MM.1S (cell line): ENCODE data around the gene ATF7IP2.

Experiments used
- DNase-seq: peaks from one replicate; pipeline ENCODE4 v3.0.0-alpha.2; 2015
- H2AFZ ChIP-seq: fragments of 300-600 bp; sonication (generic); 2 replicates; pipeline ENCODE4 v1.6.0; 2016; ENCODE audit warnings: antibody characterized with exemption, low read length
- H3F3A ChIP-seq: fragments of 300-600 bp; sonication (generic); 2 replicates; pipeline ENCODE4 v1.6.1; 2016; ENCODE audit warnings: mild to moderate bottlenecking, antibody characterized with exemption, low read length, moderate library complexity, mixed read lengths; ENCODE audit not compliant: insufficient read depth
- H3K27ac ChIP-seq: fragments of 300-600 bp; sonication (generic); 2 replicates; pipeline ENCODE4 v1.5.1; 2016; ENCODE audit warnings: mild to moderate bottlenecking, low read length
- H3K27me3 ChIP-seq: fragments of 300-600 bp; sonication (generic); replicated peaks from 2 replicates; pipeline ENCODE4 v1.6.0; 2016; ENCODE audit warnings: low read length; ENCODE audit not compliant: insufficient read depth
- H3K36me3 ChIP-seq: fragments of 300-600 bp; sonication (generic); replicated peaks from 2 replicates; pipeline ENCODE4 v1.6.1; 2016; ENCODE audit warnings: mild to moderate bottlenecking, low read length, mixed read lengths; ENCODE audit not compliant: insufficient read depth
- H3K4me1 ChIP-seq: fragments of 300-600 bp; sonication (generic); 2 replicates; pipeline ENCODE4 v1.6.1; 2016; ENCODE audit warnings: low read length, mixed read lengths
- H3K4me2 ChIP-seq: fragments of 300-600 bp; sonication (generic); 2 replicates; pipeline ENCODE4 v1.6.0; 2016; ENCODE audit warnings: low read depth, low read length
- H3K4me3 ChIP-seq: fragments of 300-600 bp; sonication (generic); 2 replicates; pipeline ENCODE4 v1.5.1; 2016; ENCODE audit warnings: low read length, mixed read lengths
- H3K79me2 ChIP-seq: fragments of 300-600 bp; sonication (generic); 2 replicates; pipeline ENCODE4 v1.6.1; 2016; ENCODE audit warnings: mixed run types, low read length, mixed read lengths
- H3K9ac ChIP-seq: fragments of 300-600 bp; sonication (generic); 2 replicates; pipeline ENCODE4 v1.6.1; 2016; ENCODE audit warnings: low read length, mixed read lengths
- H3K9me2 ChIP-seq: fragments of 300-600 bp; sonication (generic); replicated peaks from 2 replicates; pipeline ENCODE4 v1.6.1; 2016; ENCODE audit warnings: mild to moderate bottlenecking, low read length, mixed read lengths; ENCODE audit not compliant: insufficient read depth
- H3K9me3 ChIP-seq: fragments of 300-600 bp; sonication (generic); replicated peaks from 2 replicates; pipeline ENCODE4 v1.6.1; 2016; ENCODE audit warnings: mild to moderate bottlenecking, low read length, mixed read lengths; ENCODE audit not compliant: insufficient read depth
- H4K20me1 ChIP-seq: fragments of 300-600 bp; sonication (generic); 2 replicates; pipeline ENCODE4 v1.6.1; 2016; ENCODE audit warnings: mild to moderate bottlenecking, low read length, moderate library complexity, mixed read lengths; ENCODE audit not compliant: insufficient read depth
- CTCF ChIP-seq: fragments of 300-600 bp; sonication (generic); IDR thresholded peaks from 2 replicates; pipeline ENCODE4 v1.5.1; 2016; ENCODE audit warnings: antibody characterized with exemption, low read length, mixed read lengths
- EZH2 ChIP-seq: fragments of 300-600 bp; sonication (generic); optimal IDR thresholded peaks from 2 replicates; pipeline ENCODE3; 2017; ENCODE audit warnings: low read depth, mild to moderate bottlenecking, antibody characterized with exemption, low read length, mixed read lengths
- EZH2phosphoT487 ChIP-seq: fragments of 300-600 bp; sonication (generic); IDR thresholded peaks from 2 replicates; pipeline ENCODE4 v1.6.1; 2018; ENCODE audit warnings: antibody characterized with exemption, low read length

ATF7IP2 gene

GRCh38 chr16:10368969-10369551, 16.8 kb upstream of the ATF7IP2 start:
- Histone ChIP-seq H3K9ac (no peak overlapping the region), H4K20me1 (no peaks in the 10 kb centered on the region), H3K27ac (no peak overlapping the region), H3F3A (no peaks in the 10 kb centered on the region), H3K36me3 (no peaks in the 10 kb centered on the region), H3K4me2 (no peak overlapping the region), H3K4me1 (no peaks in the 10 kb centered on the region), H2AFZ (no peak overlapping the region), H3K27me3 (no peaks in the 10 kb centered on the region), H3K9me2 (no peaks in the 10 kb centered on the region), H3K4me3 (no peak overlapping the region), H3K79me2 (no peaks in the 10 kb centered on the region), H3K9me3 (no peaks in the 10 kb centered on the region)
- TF ChIP-seq EZH2 (no peak), CTCF (no peak), EZH2phosphoT487 (no peak)
- DNase-seq: no peak

- no peak overlapping the region for H3K4me2 ChIP-seq
- H3K36me3 ChIP-seq: no peaks in the 10 kb centered on the region
- H3K79me2 ChIP-seq: no peaks in the 10 kb centered on the region
- no peaks in the 10 kb centered on the region for H3K9me3 ChIP-seq
- no peak overlapping the region for H3K4me3 ChIP-seq
- H3K9me2 ChIP-seq: no peaks in the 10 kb centered on the region
- H2AFZ ChIP-seq: no peak overlapping the region
- no peak for DNase-seq
- H3K27ac ChIP-seq: no peak overlapping the region
- no peaks in the 10 kb centered on the region for H3K27me3 ChIP-seq
- H3K4me1 ChIP-seq: no peaks in the 10 kb centered on the region
- H4K20me1 ChIP-seq: no peaks in the 10 kb centered on the region
- H3F3A ChIP-seq: no peaks in the 10 kb centered on the region
- H3K9ac ChIP-seq: no peak overlapping the region
- TF ChIP-seq EZH2: no peak
- TF ChIP-seq EZH2phosphoT487: no peak
- TF ChIP-seq CTCF: no peak
These were observed 15.7 kb upstream of the ATF7IP2 start for GRCh38 chr16:10370096-10370726.

GRCh38 chr16:10371592-10371991, 14.3 kb upstream of the ATF7IP2 start:
- Histone ChIP-seq H3K79me2 (no peaks in the 10 kb centered on the region), H3F3A (no peaks in the 10 kb centered on the region), H3K4me3 (no peak overlapping the region), H3K9me3 (no peaks in the 10 kb centered on the region), H3K4me2 (no peak overlapping the region), H3K4me1 (no peaks in the 10 kb centered on the region), H4K20me1 (no peaks in the 10 kb centered on the region), H3K9me2 (no peaks in the 10 kb centered on the region), H3K36me3 (no peaks in the 10 kb centered on the region), H3K27me3 (no peaks in the 10 kb centered on the region), H3K9ac (no peak overlapping the region), H2AFZ (no peak overlapping the region), H3K27ac (no peak overlapping the region)
- no peak for TF ChIP-seq EZH2phosphoT487
- TF ChIP-seq EZH2: no peak
- TF ChIP-seq CTCF: no peak
- no peak for DNase-seq
